ENCODE data around the gene EPN2. TPM values are rescaled to one million over a fixed set of nuclear protein-coding genes. Genes with fewer than 3 reads are reported as not detected.
"Not testable (repeated sequence)": the region's sequence is repeated elsewhere in the genome, so short reads cannot be mapped to it uniquely, and the experiment has no call there.

The EPN2 gene
- total RNA-seq, 1 experiment from 2014 or later = 31.3 TPM

DNA sequence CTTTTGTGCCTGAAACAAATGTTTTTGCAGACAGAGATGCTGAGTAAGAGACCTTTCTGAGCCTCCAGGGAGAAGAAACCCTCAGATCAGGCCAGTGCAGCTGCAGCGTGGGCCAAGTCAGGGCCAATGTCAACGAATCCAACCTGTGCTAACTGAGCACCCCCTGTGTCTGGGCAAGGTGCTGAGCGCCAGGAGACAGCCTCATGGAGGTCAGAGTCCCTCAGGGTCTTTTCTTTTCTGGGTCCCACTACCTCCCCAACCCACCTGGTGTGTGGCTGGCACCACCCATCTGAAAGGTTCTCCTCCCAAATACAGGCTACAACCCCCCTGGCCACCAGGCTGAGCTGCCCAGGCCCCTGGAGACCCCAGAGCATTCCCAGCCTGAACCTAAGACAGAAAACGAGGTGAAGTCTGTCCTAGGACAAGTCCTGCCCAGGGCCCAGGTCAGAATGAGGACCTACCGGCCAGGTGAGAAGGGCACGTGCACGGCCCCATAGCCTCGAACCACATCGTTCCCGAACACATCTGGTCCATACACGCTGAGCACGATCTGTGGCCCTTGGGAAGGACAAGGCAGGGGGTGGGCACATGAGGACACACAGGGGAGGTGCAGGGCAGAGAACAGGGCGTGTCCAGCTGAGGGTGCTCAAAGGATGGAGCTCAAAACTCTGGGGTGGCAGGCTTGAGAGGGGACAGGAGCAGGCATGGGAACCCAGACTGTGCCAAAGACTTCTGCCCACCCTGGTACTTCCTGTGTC is 110.3 kb downstream of the EPN2 start:
- H3K9me3 Mint-ChIP-seq (ENCODE audit: low read depth, unreplicated experiment) = no peaks in the 10 kb centered on the region
- intact Hi-C loops (cut with micrococcal nuclease; ENCODE audit: unreplicated experiment) = no loop called here
- DNase-seq = no peak
- H3K27me3 Mint-ChIP-seq (ENCODE audit: unreplicated experiment) = no peaks in the 10 kb centered on the region
- H3K4me1 Mint-ChIP-seq (ENCODE audit: low read depth, unreplicated experiment) = peaks cover 9% of the 10 kb centered on the region
- H3K27ac Mint-ChIP-seq (ENCODE audit: unreplicated experiment) = no peak overlapping the region
- TF ChIP-seq, protein P1, sequence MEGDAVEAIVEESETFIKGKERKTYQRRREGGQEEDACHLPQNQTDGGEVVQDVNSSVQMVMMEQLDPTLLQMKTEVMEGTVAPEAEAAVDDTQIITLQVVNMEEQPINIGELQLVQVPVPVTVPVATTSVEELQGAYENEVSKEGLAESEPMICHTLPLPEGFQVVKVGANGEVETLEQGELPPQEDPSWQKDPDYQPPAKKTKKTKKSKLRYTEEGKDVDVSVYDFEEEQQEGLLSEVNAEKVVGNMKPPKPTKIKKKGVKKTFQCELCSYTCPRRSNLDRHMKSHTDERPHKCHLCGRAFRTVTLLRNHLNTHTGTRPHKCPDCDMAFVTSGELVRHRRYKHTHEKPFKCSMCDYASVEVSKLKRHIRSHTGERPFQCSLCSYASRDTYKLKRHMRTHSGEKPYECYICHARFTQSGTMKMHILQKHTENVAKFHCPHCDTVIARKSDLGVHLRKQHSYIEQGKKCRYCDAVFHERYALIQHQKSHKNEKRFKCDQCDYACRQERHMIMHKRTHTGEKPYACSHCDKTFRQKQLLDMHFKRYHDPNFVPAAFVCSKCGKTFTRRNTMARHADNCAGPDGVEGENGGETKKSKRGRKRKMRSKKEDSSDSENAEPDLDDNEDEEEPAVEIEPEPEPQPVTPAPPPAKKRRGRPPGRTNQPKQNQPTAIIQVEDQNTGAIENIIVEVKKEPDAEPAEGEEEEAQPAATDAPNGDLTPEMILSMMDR (IDR thresholded peaks at IDR 0.05; ENCODE audit: unreplicated experiment) = no peak
- no TSS peak for BruUV-seq (replicated peaks)
- peaks cover 14% of the 10 kb centered on the region for H3K36me3 Mint-ChIP-seq (ENCODE audit: insufficient read depth, unreplicated experiment)
- CTCF ChIA-PET = no interaction called here
- H3K4me3 Mint-ChIP-seq (ENCODE audit: low read depth, unreplicated experiment) = no peak overlapping the region

DNA sequence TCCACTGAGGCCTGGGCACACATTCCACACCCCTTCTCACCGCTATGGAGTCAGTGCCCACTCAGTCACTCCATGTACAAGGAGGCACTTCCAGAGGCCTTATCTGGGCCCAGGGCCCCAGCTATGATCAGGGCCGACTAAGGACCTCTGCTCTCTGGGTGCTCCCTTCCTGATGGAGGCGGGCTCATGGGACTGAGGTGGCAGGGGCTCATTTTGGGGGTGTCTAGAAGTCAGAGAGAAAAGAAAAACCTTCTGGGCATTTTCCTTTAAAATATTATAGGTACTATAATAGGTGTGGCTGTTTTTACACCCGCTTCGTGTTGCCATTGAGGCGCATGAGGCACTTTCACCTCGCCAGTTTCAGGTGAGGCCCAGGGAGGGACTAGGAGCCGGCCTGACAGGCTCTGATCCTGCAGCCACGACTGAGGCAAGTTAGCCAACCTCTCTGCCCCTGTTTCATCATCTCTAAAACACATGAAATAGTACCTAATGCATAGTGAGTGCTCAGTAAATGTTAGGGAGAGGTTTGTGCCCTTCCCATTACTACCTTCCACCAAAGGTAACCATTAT is 111.0 kb downstream of the EPN2 start:
- Mint-ChIP-seq H3K27me3 (ENCODE audit: unreplicated experiment) (no peaks in the 10 kb centered on the region), H3K9me3 (ENCODE audit: low read depth, unreplicated experiment) (no peaks in the 10 kb centered on the region), H3K4me1 (ENCODE audit: low read depth, unreplicated experiment) (peaks cover 9% of the 10 kb centered on the region), H3K4me3 (ENCODE audit: low read depth, unreplicated experiment) (no peak overlapping the region), H3K27ac (ENCODE audit: unreplicated experiment) (no peak overlapping the region), H3K36me3 (ENCODE audit: insufficient read depth, unreplicated experiment) (peaks cover 14% of the 10 kb centered on the region)
- CTCF ChIA-PET = no interaction called here
- intact Hi-C loops (cut with micrococcal nuclease; ENCODE audit: unreplicated experiment) = no loop called here
- BruUV-seq (replicated peaks) = no TSS peak
- TF ChIP-seq, protein P1 (IDR thresholded peaks at IDR 0.05; ENCODE audit: unreplicated experiment) = no peak
- DNase-seq = no peak

DNA sequence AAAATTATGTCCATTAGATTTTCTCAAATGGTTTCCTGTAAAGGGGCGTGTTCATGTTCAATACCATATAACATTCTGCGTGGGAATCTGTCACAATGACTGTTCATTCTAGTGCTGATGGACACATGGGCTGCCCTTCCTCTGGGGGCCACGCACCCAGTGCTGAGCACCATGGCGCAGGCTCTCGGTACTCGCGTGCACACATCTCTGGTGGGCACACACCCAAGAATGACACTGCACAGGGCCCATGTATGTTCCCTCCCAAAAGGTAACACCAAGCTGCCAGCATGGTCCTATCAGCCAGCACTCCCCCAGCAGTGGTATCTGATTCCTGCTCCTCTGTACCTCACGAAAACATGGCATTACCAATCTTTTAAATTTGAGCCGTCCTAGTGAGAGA is 111.6 kb downstream of the EPN2 start:
- intact Hi-C loops (cut with micrococcal nuclease; ENCODE audit: unreplicated experiment) = no loop called here
- Mint-ChIP-seq H3K27me3 (ENCODE audit: unreplicated experiment) (no peaks in the 10 kb centered on the region), H3K27ac (ENCODE audit: unreplicated experiment) (no peak overlapping the region), H3K4me3 (ENCODE audit: low read depth, unreplicated experiment) (no peak overlapping the region), H3K9me3 (ENCODE audit: low read depth, unreplicated experiment) (no peaks in the 10 kb centered on the region), H3K4me1 (ENCODE audit: low read depth, unreplicated experiment) (peaks cover 9% of the 10 kb centered on the region), H3K36me3 (ENCODE audit: insufficient read depth, unreplicated experiment) (peaks cover 14% of the 10 kb centered on the region)
- no TSS peak for BruUV-seq (replicated peaks)
- DNase-seq = no peak
- CTCF ChIA-PET = no interaction called here
- TF ChIP-seq, protein P1 (IDR thresholded peaks at IDR 0.05; ENCODE audit: unreplicated experiment) = no peak

DNA sequence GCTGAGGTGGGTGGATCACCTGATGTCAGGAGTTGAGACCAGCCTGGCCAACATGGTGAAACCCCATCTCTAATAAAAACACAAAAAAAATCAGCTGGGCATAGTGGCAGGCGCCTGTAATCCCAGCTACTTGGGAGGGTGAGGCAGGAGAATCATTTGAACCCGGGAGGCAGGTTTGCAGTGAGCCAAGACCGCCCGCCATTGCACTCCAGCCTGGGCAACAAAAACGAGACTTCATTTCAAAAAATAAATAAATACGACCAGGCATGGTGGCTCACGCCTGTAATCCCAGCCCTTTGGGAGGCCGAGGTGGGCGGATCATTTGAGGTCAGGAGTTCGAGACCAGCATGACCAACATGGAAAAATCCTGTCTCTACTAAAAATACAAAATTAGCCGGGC is 116.2 kb downstream of the EPN2 start:
- DNase-seq; H3K36me3 Mint-ChIP-seq (ENCODE audit: insufficient read depth, unreplicated experiment); H3K4me3 Mint-ChIP-seq (ENCODE audit: low read depth, unreplicated experiment); BruUV-seq (replicated peaks); CTCF ChIA-PET; intact Hi-C loops (cut with micrococcal nuclease; ENCODE audit: unreplicated experiment); H3K27ac Mint-ChIP-seq (ENCODE audit: unreplicated experiment); H3K9me3 Mint-ChIP-seq (ENCODE audit: low read depth, unreplicated experiment); H3K4me1 Mint-ChIP-seq (ENCODE audit: low read depth, unreplicated experiment); H3K27me3 Mint-ChIP-seq (ENCODE audit: unreplicated experiment): not testable (repeated sequence)

DNA sequence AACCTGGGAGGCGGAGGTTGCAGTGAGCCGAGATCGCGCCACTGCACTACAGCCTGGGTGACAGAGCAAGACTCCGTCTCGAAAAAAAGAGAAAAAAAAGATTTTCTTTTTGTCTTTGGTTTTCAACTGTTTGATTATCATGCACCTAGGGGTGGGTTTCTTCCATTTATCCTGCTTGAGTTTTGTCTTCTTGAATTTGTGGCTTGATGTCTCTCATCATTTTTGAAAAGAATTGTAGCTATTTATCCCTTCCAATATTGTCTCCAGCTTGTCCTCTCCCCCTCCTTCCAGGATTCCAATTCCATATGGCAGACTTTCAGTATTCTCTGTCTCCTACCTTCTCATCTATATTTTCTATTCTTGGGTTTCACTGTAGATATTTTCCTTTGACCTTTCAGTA is 117.6 kb downstream of the EPN2 start:
- Mint-ChIP-seq H3K27ac (ENCODE audit: unreplicated experiment) (no peak overlapping the region), H3K4me1 (ENCODE audit: low read depth, unreplicated experiment) (no peaks in the 10 kb centered on the region), H3K4me3 (ENCODE audit: low read depth, unreplicated experiment) (no peak overlapping the region), H3K36me3 (ENCODE audit: insufficient read depth, unreplicated experiment) (peaks cover 7% of the 10 kb centered on the region), H3K9me3 (ENCODE audit: low read depth, unreplicated experiment) (no peaks in the 10 kb centered on the region), H3K27me3 (ENCODE audit: unreplicated experiment) (no peaks in the 10 kb centered on the region)
- TF ChIP-seq, protein P1 (IDR thresholded peaks at IDR 0.05; ENCODE audit: unreplicated experiment) = no peak
- no peak for DNase-seq
- intact Hi-C loops (cut with micrococcal nuclease; ENCODE audit: unreplicated experiment) = no loop called here
- no TSS peak for BruUV-seq (replicated peaks)
- CTCF ChIA-PET = interaction anchor here (0.7 kb wide), 1 partner anchor 21 kb away, joined by 3 read pairs; no protein-coding TSS in a partner anchor

All from Calu3 (cell line).